ENCODE measurements around the gene RGS7.

The RGS7 gene

DNA sequence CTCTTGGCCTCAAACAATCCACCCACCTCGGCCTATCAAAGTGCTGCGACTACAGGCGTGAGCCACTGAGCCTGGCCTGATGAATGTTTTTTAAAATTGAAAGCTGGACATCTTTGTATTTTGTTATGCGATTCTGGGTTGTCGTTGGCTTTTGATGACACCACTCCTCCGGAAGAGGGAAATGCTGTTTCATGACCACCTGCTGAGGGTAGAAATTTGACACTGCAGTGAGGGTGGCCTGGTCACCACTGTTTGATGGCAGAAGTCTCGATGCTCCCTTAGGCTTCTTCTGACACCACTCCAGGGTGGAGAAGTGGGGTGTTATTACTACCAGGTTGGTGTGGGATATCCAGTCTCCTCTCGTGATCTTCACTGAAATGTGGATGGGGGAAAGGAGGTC, 357.2 kb downstream of the RGS7 start:
- Histone ChIP-seq H3K9me3 (ENCODE audit: severe bottlenecking) (no peaks in the 10 kb centered on the region), H3K36me3 (no peaks in the 10 kb centered on the region), H3K27me3 (ENCODE audit: insufficient read depth, low read depth, severe bottlenecking) (no peaks in the 10 kb centered on the region), H3K4me3 (ENCODE audit: low read depth, low read length) (no peak overlapping the region), H3K27ac (no peak overlapping the region)
- DNase-seq, result no peak
- TF ChIP-seq, protein P1, sequence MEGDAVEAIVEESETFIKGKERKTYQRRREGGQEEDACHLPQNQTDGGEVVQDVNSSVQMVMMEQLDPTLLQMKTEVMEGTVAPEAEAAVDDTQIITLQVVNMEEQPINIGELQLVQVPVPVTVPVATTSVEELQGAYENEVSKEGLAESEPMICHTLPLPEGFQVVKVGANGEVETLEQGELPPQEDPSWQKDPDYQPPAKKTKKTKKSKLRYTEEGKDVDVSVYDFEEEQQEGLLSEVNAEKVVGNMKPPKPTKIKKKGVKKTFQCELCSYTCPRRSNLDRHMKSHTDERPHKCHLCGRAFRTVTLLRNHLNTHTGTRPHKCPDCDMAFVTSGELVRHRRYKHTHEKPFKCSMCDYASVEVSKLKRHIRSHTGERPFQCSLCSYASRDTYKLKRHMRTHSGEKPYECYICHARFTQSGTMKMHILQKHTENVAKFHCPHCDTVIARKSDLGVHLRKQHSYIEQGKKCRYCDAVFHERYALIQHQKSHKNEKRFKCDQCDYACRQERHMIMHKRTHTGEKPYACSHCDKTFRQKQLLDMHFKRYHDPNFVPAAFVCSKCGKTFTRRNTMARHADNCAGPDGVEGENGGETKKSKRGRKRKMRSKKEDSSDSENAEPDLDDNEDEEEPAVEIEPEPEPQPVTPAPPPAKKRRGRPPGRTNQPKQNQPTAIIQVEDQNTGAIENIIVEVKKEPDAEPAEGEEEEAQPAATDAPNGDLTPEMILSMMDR (IDR thresholded peaks at IDR 0.05; ENCODE audit: low read depth, low read length), result no peak

DNA sequence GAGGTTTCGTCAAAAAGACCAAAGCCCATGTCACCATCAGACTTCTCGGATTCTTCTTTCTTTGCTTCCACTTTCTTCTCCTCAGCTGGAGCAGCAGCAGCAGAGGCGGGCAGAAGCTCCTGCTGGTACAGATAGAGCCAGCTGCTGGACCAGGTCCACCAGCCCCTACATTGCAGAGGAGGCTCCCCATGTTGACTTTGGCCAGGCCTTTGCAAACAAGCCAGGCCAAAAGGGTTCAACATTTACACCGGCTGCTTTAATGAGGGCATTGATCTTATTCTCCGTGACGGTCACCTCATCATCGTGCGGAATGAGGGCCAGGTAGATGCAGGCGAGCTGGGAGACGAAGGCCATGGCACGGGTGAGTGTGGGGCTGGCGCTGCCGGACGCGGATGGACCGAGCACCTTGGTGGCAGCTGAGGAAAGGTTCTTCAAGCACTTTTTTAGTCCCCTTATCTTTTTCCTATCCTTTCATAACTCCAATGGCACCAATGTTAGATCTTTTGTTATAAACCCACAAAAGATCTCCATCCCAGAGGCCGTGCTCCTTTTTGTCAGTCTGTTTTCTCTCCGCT, 358.5 kb downstream of the RGS7 start:
- no peak overlapping the region for H3K4me3 ChIP-seq (ENCODE audit: low read depth, low read length)
- DNase-seq, result no peak
- no peaks in the 10 kb centered on the region for H3K27me3 ChIP-seq (ENCODE audit: insufficient read depth, low read depth, severe bottlenecking)
- H3K27ac ChIP-seq, result no peak overlapping the region
- H3K36me3 ChIP-seq, result no peaks in the 10 kb centered on the region
- no peaks in the 10 kb centered on the region for H3K9me3 ChIP-seq (ENCODE audit: severe bottlenecking)
- TF ChIP-seq, protein P1 (IDR thresholded peaks at IDR 0.05; ENCODE audit: low read depth, low read length), result no peak

DNA sequence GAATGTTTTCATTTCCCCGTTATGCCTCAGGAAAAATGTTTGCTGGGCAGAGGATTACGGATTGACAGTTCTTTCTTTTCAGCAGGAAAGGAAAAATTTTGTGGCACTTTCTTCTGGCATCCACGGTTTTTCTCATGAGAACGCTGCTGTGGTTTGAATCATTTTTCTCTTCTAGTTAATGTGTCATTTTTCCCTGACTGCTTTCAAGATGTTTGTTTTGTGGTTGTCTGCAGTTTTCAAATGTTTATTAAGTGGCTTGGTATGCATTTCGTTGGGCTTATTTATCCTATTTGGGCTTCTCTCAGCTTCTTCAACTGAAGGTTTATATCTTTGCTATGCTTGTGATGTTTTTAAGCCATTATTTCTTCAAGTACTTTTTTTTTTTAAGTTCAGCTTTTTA, 359.0 kb downstream of the RGS7 start:
- H3K4me3 ChIP-seq (ENCODE audit: low read depth, low read length), result no peak overlapping the region
- no peaks in the 10 kb centered on the region for H3K36me3 ChIP-seq
- DNase-seq, result no peak
- H3K9me3 ChIP-seq (ENCODE audit: severe bottlenecking), result no peaks in the 10 kb centered on the region
- no peaks in the 10 kb centered on the region for H3K27me3 ChIP-seq (ENCODE audit: insufficient read depth, low read depth, severe bottlenecking)
- TF ChIP-seq, protein P1 (IDR thresholded peaks at IDR 0.05; ENCODE audit: low read depth, low read length), result no peak
- H3K27ac ChIP-seq, result no peak overlapping the region

DNA sequence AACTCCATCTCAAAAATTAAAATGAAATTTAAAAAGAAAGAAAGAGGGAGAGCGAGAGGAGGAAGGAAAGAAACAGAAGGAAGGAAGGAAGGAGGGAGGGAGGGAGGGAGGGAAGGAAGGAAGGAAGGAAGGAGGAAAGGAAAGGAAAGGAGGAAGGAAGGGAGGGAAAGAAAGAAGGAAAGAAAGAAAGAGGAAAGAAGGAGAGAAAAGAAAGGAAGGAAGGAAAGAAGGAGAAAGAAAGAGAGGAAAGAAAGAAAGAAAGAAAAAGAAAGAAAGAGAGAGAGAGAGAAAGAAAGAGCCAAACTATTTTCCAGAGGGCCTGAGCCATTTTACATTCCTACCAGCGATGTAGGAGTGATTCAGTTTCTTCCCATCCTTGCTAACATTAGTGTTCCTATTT, 364.0 kb downstream of the RGS7 start:
- Histone ChIP-seq H3K4me3 (ENCODE audit: low read depth, low read length) (no peak overlapping the region), H3K9me3 (ENCODE audit: severe bottlenecking) (no peaks in the 10 kb centered on the region), H3K27ac (no peak overlapping the region), H3K36me3 (no peaks in the 10 kb centered on the region), H3K27me3 (ENCODE audit: insufficient read depth, low read depth, severe bottlenecking) (no peaks in the 10 kb centered on the region)
- TF ChIP-seq, protein P1 (IDR thresholded peaks at IDR 0.05; ENCODE audit: low read depth, low read length), result no peak
- DNase-seq, result no peak

DNA sequence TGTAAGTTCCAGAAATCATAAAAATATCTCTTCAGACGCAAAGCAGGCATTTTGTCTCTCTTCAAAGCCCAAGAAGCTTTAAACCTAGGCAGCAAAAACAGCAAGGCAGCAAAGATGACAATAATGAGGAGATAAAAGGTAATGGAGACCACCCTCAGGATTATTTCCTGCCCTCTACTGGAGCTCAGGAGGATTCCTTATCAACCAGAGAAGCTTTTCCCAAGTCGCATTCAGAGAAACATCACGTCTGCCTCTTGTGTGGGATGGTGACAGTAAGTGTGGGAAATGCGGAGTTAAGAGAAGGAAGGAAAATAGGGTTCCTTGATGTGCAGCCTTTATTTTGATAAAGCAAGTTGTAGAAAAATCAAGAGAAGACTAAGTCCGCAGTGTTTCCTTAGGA, 365.8 kb downstream of the RGS7 start:
- no peak overlapping the region for H3K4me3 ChIP-seq (ENCODE audit: low read depth, low read length)
- no peaks in the 10 kb centered on the region for H3K9me3 ChIP-seq (ENCODE audit: severe bottlenecking)
- TF ChIP-seq, protein P1 (IDR thresholded peaks at IDR 0.05; ENCODE audit: low read depth, low read length), result no peak
- DNase-seq, result no peak
- no peak overlapping the region for H3K27ac ChIP-seq
- no peaks in the 10 kb centered on the region for H3K36me3 ChIP-seq
- H3K27me3 ChIP-seq (ENCODE audit: insufficient read depth, low read depth, severe bottlenecking), result no peaks in the 10 kb centered on the region

DNA sequence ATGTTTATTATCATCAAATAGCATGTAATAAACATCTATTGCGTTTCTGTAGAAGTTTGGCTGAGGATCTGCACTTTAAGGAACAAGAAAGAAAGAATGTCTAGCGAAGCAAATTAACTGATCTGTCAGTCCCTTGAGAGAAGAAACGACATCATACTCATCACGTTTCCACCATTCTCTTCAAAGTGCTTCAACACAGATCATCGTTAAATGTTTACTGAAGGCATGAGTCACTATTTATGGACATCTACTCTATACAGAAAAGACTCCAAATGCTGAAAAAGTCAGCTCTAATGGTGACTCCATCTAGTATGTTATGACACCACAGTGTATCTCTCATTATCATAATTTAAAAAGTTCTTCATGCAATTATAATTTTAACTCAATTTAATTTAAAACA, 369.1 kb downstream of the RGS7 start:
- Histone ChIP-seq H3K9me3 (ENCODE audit: severe bottlenecking) (no peaks in the 10 kb centered on the region), H3K27ac (no peak overlapping the region), H3K36me3 (no peaks in the 10 kb centered on the region), H3K4me3 (ENCODE audit: low read depth, low read length) (no peak overlapping the region), H3K27me3 (ENCODE audit: insufficient read depth, low read depth, severe bottlenecking) (no peaks in the 10 kb centered on the region)
- TF ChIP-seq, protein P1 (IDR thresholded peaks at IDR 0.05; ENCODE audit: low read depth, low read length), result no peak
- no peak for DNase-seq

Data from WERI-Rb-1 (cell line).